GM23248 (cell line): ENCODE measurements around the gene INKA1.

Experiments
- EZH2 ChIP-seq: fragments of 200-600 bp; sonication (generic); IDR thresholded peaks from 2 replicates; pipeline ENCODE4 v1.6.1; 2018; ENCODE audit warnings: antibody characterized with exemption, mild to moderate bottlenecking; ENCODE audit not compliant: insufficient read depth, poor library complexity, severe bottlenecking
- EZH2phosphoT487 ChIP-seq: fragments of 200-600 bp; sonication (generic); IDR thresholded peaks from 2 replicates; pipeline ENCODE4 v1.6.1; 2018; ENCODE audit warnings: antibody characterized with exemption, moderate library complexity, mild to moderate bottlenecking, low read depth; ENCODE audit not compliant: insufficient read depth

DNA sequence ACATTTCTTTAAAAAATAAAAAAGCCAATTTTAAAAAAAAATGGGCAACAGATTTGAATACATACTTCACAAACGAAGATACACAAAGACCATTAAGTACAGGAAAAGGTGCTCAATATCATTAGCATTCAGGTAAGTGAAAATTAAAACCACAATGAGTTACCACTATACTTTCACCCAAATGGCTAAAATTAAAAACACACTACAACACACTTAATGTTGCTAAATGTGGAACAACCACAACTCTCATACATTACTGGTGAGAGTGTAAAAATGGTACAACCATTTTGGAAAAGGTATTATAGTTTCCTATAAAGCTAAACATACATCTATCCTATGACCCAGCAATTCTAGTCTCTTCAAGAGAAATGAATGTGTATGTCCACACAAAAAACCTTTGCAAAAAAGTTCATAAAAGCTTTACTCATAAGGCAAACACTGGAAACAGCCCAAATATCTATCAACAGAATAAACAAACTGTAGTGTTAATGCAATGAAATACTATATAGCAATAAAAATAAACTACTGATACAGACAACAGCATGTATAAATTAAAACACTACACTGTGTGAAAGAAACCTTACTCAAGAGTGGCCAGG, 31.6 kb upstream of the INKA1 start:
- TF ChIP-seq EZH2 (no peak), EZH2phosphoT487 (no peak)
